MCF 10A (cell line): ENCODE data around the gene HSPA12B. TPM values are rescaled to one million over a fixed set of nuclear protein-coding genes. Genes with fewer than 3 reads are reported as not detected.

Experiments used
- BruUV-seq: library from RNA; stranded (reverse); fragments of 400-500 nt; replicated peaks from 2 replicates; lab custom pipeline; 2021; lab: Mats Ljungman, UMichigan
- CTCF ChIA-PET: fragments of 300-600 bp; sonication (Branson Sonifier 250); formaldehyde crosslinking; extraction: SDS; loops from one replicate; lab custom pipeline; 2021; ENCODE audit warnings: antibody characterized with exemption, inconsistent platforms; lab: Yijun Ruan, JAX
- POLR2A ChIA-PET: fragments of 300-600, 350-650 bp; sonication (Branson Sonifier 250); formaldehyde crosslinking; extraction: SDS; loops from one replicate; lab custom pipeline; 2020; ENCODE audit warnings: antibody characterized with exemption, inconsistent platforms; lab: Yijun Ruan, JAX
- DNase-seq: peaks from one replicate; pipeline ENCODE4 v3.0.0-alpha.2; 2018; ENCODE audit not compliant: unreplicated experiment
- H3K27ac Mint-ChIP-seq: one replicate; pipeline ENCODE4 v1.8.0; 2022; ENCODE audit warnings: mild to moderate bottlenecking, low read depth, mixed read lengths; ENCODE audit not compliant: unreplicated experiment
- H3K27me3 Mint-ChIP-seq: one replicate; pipeline ENCODE4 v1.8.0; 2022; ENCODE audit warnings: mixed read lengths; ENCODE audit not compliant: insufficient read depth, unreplicated experiment
- H3K36me3 Mint-ChIP-seq: one replicate; pipeline ENCODE4 v1.8.0; 2022; ENCODE audit warnings: mild to moderate bottlenecking, moderate library complexity, mixed read lengths; ENCODE audit not compliant: insufficient read depth, unreplicated experiment
- H3K4me1 Mint-ChIP-seq: one replicate; pipeline ENCODE4 v1.8.0; 2022; ENCODE audit warnings: mixed read lengths; ENCODE audit not compliant: insufficient read depth, unreplicated experiment
- H3K4me3 Mint-ChIP-seq: one replicate; pipeline ENCODE4 v1.8.0; 2022; ENCODE audit warnings: mild to moderate bottlenecking, moderate library complexity, mixed read lengths; ENCODE audit not compliant: unreplicated experiment
- H3K9me3 Mint-ChIP-seq: one replicate; pipeline ENCODE4 v1.8.0; 2022; ENCODE audit warnings: mixed read lengths; ENCODE audit not compliant: unreplicated experiment
- intact Hi-C: fragments of 100-400 bp; cut with micrococcal nuclease; formaldehyde crosslinking; loops from 2 replicates; pipeline ENCODE4 v1.14.1; 2022
- total RNA-seq: library from RNA; stranded (reverse); gene quantifications from 2 replicates; pipeline ENCODE4 v1.2.3, GENCODE V29; 2022
- TF ChIP-seq, protein P1 (sequence below): fragments of 200-600 bp; IDR thresholded peaks from one replicate; pipeline ENCODE4 v1.8.0; 2022; ENCODE audit warnings: antibody characterized with exemption, mild to moderate bottlenecking; ENCODE audit not compliant: unreplicated experiment

The HSPA12B gene
- total RNA-seq, 1 experiment from 2014 or later, result not detected

DNA sequence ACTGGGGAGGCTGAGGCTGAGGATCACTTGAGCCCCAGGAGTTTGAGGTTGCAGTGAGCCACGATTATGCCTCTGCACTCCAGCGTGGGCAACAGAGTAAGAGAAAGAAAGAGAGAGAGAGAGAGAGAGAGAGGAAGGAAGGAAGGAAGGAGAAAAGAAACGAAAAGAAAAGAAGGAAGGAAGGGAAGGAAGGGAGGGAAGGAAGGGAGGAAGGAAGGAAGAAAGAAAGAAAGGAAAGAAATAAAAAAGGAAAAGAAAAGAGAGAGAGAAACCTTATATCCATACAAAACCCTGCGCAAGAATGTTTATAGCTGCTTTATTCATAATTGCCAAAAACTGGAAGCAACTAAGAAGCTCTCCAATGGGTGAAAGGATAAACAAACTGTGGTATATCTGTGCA, 8.1 kb upstream of the HSPA12B start:
- intact Hi-C loops, result no loop called here
- Mint-ChIP-seq H3K4me1 (peaks cover 13% of the 10 kb centered on the region), H3K27me3 (peaks cover 66% of the 10 kb centered on the region), H3K9me3 (no peaks in the 10 kb centered on the region), H3K36me3 (no peaks in the 10 kb centered on the region), H3K27ac (no peak overlapping the region), H3K4me3 (no peak overlapping the region)
- ChIA-PET POLR2A (interaction anchor here (0.6 to 1.1 kb wide), 3 partner anchors 43 to 737 kb away, joined by 3 to 4 read pairs (median 3); partner anchors contain the start of gene ADISSP), CTCF (interaction anchor here (0.6 to 1.1 kb wide), 6 partner anchors 13 to 847 kb away, joined by 3 to 5 read pairs (median 4); no protein-coding TSS in a partner anchor)
- BruUV-seq, result no TSS peak
- DNase-seq, result no peak
- TF ChIP-seq, protein P1, sequence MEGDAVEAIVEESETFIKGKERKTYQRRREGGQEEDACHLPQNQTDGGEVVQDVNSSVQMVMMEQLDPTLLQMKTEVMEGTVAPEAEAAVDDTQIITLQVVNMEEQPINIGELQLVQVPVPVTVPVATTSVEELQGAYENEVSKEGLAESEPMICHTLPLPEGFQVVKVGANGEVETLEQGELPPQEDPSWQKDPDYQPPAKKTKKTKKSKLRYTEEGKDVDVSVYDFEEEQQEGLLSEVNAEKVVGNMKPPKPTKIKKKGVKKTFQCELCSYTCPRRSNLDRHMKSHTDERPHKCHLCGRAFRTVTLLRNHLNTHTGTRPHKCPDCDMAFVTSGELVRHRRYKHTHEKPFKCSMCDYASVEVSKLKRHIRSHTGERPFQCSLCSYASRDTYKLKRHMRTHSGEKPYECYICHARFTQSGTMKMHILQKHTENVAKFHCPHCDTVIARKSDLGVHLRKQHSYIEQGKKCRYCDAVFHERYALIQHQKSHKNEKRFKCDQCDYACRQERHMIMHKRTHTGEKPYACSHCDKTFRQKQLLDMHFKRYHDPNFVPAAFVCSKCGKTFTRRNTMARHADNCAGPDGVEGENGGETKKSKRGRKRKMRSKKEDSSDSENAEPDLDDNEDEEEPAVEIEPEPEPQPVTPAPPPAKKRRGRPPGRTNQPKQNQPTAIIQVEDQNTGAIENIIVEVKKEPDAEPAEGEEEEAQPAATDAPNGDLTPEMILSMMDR, result no peak

DNA sequence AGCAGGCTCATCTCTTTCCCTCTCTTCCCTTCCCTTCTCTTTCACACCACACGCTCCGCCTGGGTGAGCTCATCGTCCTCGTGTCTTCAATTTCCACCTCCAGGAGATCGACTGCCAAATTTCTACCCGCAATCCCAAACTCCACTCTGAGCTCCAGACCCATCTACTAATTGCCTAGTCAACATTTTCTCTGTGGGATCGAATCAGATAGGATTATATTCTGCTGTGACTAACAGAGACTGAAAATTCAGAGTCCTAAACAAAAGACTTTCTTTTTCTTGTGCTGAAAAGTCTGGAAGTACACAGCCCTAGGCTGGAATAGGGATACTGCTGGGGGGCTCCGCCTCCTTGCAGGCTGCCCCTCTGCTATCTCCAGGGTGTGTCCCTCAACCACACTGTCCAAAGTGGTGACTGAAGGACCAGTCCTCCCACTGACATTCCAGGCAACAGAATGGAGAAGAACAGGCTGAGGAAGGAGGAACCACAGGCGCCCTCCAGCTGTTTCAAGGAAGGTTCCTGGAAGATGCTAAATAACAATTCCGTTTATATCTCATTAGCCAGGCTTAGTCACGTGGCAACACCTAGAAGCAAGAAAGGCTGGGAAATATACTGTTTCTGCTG, 5.0 kb upstream of the HSPA12B start:
- Mint-ChIP-seq H3K9me3 (no peaks in the 10 kb centered on the region), H3K27me3 (peaks cover 36% of the 10 kb centered on the region), H3K4me3 (peak overlapping the region; percentile 42), H3K36me3 (no peaks in the 10 kb centered on the region), H3K27ac (no peak overlapping the region), H3K4me1 (peaks cover 13% of the 10 kb centered on the region)
- intact Hi-C loops, result no loop called here
- BruUV-seq, result no TSS peak
- TF ChIP-seq, protein P1, result no peak
- peak; percentile 26 for DNase-seq
- ChIA-PET CTCF (interaction anchor here (0.8 to 2.9 kb wide), 6 partner anchors 9 to 28 kb away, joined by 3 to 20 read pairs (median 5); no protein-coding TSS in a partner anchor), POLR2A (interaction anchor here (0.7 to 1.5 kb wide), 4 partner anchors 16 to 125 kb away, joined by 3 to 6 read pairs (median 4); partner anchors contain the start of gene ADISSP)

DNA sequence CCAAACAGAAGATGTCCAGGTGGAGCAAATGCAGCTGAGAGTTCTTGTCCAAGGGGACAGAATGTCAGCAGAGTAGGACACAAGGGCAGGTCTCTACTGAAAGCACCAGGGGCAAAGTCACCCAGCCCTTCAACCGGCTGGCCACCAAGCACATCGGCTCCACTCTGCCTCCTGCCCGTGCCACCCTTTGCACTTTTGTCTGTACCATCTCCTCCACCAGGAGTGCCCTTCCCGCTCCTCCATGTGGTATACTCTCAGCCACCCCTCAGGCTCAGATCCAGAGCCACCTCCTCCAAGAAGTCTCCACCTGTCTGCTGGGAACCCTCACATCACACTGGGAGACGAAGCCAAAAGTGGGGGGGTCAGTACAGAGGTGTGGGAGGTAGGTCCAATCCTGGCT, 4.1 kb upstream of the HSPA12B start:
- ChIA-PET CTCF (interaction anchor here (0.6 to 2.3 kb wide), 6 partner anchors 10 to 92 kb away, joined by 3 to 10 read pairs (median 6); partner anchors contain the start of gene AP5S1), POLR2A (interaction anchor here (1.1 kb wide), 1 partner anchor 34 kb away, joined by 3 read pairs; no protein-coding TSS in a partner anchor)
- no TSS peak for BruUV-seq
- no peaks in the 10 kb centered on the region for H3K9me3 Mint-ChIP-seq
- peaks cover 2% of the 10 kb centered on the region for H3K36me3 Mint-ChIP-seq
- intact Hi-C loops, result no loop called here
- TF ChIP-seq, protein P1, result no peak
- H3K27me3 Mint-ChIP-seq, result peaks cover 30% of the 10 kb centered on the region
- peaks cover 18% of the 10 kb centered on the region for H3K4me1 Mint-ChIP-seq
- no peak overlapping the region for H3K27ac Mint-ChIP-seq
- DNase-seq, result no peak
- H3K4me3 Mint-ChIP-seq, result no peak overlapping the region

DNA sequence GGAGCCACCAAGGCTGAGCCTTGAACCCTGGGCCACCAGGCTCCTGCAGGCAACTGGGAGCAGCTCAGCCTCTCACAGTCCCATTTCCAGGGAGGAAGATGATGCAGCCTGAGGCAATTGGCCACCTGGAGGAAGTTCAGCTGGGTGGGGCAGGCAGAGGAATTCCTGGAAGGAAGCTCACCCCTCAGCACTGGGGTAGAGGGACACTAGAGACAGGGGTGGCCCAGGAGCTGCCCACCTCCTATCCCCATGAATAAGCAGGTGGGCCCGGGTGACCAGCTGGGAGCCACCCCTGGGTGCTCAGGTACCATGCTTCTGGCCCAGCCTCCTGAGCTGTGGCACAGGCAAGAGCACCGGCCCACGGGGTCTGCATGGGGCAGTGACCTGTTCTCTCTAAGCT, 3.6 kb upstream of the HSPA12B start:
- H3K27me3 Mint-ChIP-seq, result peaks cover 24% of the 10 kb centered on the region
- no TSS peak for BruUV-seq

More for the DNA sequence above, 3.6 kb upstream of the HSPA12B start:
- H3K9me3 Mint-ChIP-seq, result no peaks in the 10 kb centered on the region
- H3K36me3 Mint-ChIP-seq, result peaks cover 5% of the 10 kb centered on the region
- peaks cover 23% of the 10 kb centered on the region for H3K4me1 Mint-ChIP-seq
- TF ChIP-seq, protein P1, result no peak
- no peak for DNase-seq
- H3K4me3 Mint-ChIP-seq, result no peak overlapping the region
- ChIA-PET CTCF (interaction anchor here (0.5 to 2.3 kb wide), 5 partner anchors 10 to 1675 kb away, joined by 3 to 10 read pairs (median 5); no protein-coding TSS in a partner anchor), POLR2A (interaction anchor here (1.1 kb wide), 1 partner anchor 35 kb away, joined by 3 read pairs; no protein-coding TSS in a partner anchor)
- intact Hi-C loops, result no loop called here
- no peak overlapping the region for H3K27ac Mint-ChIP-seq
